HEK293T (cell line): ENCODE measurements around the gene ARMC2.

ENCODE experiments used
- FOXK2 ChIP-seq: fragments of 450-650 bp; IDR thresholded peaks from 2 replicates; pipeline ENCODE4 v1.6.1; 2016; ENCODE audit warnings: mild to moderate bottlenecking
- FOXM1 ChIP-seq: fragments of 450-650 bp; IDR thresholded peaks from 2 replicates; pipeline ENCODE4 v1.6.1; 2017; ENCODE audit warnings: mild to moderate bottlenecking, borderline replicate concordance
- HDGF ChIP-seq: fragments of 450-650 bp; IDR thresholded peaks from 2 replicates; pipeline ENCODE4 v1.6.1; 2017; ENCODE audit warnings: antibody characterized with exemption, borderline replicate concordance
- NFRKB ChIP-seq: fragments of 450-650 bp; IDR thresholded peaks from 2 replicates; pipeline ENCODE4 v1.6.1; 2016; ENCODE audit warnings: mild to moderate bottlenecking, moderate library complexity
- TF ChIP-seq, protein P1 (sequence below): fragments of 450-650 bp; IDR thresholded peaks from 2 replicates; pipeline ENCODE4 v1.6.1; 2016

DNA sequence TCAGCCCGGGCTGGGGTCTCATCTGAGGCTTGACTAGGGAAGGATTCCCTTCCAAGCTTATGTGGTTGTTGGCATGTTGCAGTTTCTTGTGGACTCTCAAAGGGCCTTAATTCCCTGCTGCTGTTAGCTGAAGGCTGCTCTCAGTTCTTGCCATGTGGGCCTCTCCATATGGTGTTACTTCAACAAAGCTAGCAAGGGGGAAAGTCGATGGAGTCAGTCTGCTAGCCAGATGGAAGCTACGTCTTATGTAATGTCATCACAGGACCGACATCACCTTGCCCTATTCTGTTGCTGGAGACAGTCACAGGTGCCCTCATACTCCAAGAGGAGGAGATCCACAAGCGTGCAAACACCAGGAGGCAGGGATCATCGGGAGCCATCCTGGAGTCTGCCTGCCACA lies 43.3 kb upstream of the ARMC2 start:
- no peak for TF ChIP-seq NFRKB
- no peak for TF ChIP-seq HDGF
- TF ChIP-seq, protein P1, sequence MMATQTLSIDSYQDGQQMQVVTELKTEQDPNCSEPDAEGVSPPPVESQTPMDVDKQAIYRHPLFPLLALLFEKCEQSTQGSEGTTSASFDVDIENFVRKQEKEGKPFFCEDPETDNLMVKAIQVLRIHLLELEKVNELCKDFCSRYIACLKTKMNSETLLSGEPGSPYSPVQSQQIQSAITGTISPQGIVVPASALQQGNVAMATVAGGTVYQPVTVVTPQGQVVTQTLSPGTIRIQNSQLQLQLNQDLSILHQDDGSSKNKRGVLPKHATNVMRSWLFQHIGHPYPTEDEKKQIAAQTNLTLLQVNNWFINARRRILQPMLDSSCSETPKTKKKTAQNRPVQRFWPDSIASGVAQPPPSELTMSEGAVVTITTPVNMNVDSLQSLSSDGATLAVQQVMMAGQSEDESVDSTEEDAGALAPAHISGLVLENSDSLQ: no peak
- TF ChIP-seq FOXM1: no peak
- TF ChIP-seq FOXK2: no peak
